NK-92 (cell line): Measurements from ENCODE around the gene PDE8B.

Source experiments
- DNase-seq: peaks from one replicate; lab custom pipeline; 2025; ENCODE audit not compliant: unreplicated experiment; lab: John Stamatoyannopoulos, UW

The PDE8B gene, protein sequence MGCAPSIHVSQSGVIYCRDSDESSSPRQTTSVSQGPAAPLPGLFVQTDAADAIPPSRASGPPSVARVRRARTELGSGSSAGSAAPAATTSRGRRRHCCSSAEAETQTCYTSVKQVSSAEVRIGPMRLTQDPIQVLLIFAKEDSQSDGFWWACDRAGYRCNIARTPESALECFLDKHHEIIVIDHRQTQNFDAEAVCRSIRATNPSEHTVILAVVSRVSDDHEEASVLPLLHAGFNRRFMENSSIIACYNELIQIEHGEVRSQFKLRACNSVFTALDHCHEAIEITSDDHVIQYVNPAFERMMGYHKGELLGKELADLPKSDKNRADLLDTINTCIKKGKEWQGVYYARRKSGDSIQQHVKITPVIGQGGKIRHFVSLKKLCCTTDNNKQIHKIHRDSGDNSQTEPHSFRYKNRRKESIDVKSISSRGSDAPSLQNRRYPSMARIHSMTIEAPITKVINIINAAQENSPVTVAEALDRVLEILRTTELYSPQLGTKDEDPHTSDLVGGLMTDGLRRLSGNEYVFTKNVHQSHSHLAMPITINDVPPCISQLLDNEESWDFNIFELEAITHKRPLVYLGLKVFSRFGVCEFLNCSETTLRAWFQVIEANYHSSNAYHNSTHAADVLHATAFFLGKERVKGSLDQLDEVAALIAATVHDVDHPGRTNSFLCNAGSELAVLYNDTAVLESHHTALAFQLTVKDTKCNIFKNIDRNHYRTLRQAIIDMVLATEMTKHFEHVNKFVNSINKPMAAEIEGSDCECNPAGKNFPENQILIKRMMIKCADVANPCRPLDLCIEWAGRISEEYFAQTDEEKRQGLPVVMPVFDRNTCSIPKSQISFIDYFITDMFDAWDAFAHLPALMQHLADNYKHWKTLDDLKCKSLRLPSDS

DNA sequence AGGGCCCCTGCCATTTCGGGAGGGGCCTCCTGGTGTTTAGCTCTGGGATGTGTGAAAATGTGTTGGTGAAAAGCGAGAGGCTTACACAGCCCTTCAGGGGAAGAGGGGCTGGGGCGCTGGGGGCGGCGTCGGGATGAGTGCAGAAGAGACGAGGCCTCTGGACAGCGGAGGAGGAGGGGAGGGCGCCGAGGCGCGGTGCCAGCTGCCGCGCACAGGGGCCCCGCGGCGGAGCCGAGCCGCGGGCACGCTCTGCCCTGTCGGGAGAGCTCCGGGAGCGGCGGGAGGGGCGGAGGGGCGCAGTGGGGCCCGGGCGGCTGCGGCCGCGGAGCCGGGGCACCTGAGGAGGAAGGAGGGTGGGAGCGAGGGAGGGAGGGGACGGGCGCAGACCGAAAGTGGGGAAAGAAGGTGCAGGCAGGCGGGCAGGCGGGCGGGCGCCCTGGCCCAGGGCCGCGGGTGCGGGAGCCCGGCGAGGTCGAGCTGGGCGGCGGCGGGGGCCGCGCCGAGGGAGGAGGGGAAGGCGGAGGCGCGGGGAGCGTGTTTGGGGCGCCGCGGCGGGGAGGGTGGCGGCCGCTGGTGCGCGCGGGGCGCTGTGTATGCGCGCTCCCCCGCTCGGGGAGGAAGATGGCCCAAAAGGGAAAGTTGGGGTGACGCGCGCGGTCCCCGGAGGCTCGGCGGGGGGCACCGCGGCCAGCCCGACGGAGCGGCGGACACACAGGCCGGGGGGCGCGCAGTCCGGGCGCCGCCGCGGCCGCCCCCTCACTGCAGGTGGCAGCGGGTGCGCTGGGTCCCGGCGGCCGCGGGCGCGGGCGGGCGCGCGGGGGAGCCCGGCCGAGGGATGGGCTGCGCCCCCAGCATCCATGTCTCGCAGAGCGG, at the start of gene PDE8B:
PDE8B (plus strand) TSS at position 590 of the 873 bp plus-strand sequence; CDS start at position 836, 246 bp downstream.
- no peak for DNase-seq

GRCh38 chr5:77163453-77163852, 47.0 kb upstream of the PDE8B start:
- no peak for DNase-seq

DNA sequence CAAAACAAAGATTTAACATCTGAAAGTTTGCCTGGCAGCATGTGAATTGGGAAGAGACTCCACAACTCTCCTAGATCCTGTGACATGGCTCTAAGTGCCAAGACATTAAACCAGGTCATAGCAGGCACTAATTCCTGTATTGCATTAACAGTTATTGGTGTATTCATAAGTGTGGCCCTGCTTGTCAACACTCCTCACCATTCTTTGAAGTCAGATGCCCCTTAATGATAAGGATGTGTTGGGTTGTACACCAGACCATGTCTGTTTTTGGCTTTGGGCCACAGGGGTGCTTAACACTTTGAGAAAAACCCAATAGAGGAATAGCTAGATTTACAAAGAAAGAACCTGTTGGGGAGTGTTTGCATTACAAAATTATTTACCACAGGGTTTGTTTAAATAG, 43.4 kb upstream of the PDE8B start:
- no peak for DNase-seq

DNA sequence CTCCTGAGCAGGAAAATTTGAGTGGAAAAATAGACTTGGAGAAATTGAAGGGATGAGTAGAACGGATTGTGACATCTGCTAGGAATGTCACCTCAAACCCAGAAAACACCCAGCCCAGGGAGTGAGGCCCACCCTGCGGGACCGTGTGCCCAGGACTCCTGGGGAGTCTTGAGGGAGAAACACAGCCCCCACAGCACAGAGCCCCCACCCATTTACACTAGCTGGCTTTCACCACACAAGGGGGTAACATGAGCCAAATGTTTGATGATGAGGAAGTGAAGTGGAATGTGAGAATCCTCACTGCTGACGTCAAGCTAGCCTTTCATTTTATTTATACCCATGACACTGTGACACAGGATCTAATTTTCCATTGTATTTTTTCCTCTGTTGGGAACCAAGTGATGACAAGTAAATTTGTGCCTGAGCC, 42.8 kb upstream of the PDE8B start:
- DNase-seq: no peak

GRCh38 chr5:77168161-77168878, 42.2 kb upstream of the PDE8B start:
- no peak for DNase-seq

- no peak for DNase-seq
Observed at GRCh38 chr5:77168879-77169244, 41.6 kb upstream of the PDE8B start.

DNA sequence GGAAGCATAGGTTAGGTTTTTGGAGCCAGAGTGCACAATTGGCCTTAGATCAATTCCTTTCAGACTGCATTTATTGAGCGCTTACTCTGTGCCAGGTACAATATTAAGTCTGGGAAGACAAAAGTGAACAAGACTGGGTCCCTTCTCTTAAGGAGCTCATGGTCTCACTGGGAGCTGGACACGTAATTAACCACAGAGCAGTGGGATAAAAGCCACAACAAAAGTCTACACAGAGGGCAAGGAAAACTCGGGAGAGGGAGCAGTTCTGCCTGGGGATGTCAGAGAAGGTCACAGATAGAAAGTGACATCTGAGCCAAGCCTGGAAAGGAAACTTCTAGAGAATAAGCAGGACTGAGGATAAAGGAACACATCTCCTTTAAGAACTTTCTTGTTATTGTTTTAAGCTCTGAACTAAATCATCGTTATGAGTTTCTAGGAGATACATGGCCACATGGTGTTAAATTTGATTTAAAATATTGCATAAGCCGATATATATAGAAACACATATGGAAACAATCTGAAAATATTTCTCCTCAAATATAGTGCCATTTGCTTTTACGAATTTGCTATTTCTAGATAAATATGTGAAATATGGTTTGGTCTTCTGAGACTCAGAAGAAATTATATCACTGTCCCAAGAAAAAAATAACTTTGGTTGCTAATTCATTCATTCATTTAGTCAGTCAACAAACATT, 40.1 kb upstream of the PDE8B start:
- DNase-seq: no peak

DNA sequence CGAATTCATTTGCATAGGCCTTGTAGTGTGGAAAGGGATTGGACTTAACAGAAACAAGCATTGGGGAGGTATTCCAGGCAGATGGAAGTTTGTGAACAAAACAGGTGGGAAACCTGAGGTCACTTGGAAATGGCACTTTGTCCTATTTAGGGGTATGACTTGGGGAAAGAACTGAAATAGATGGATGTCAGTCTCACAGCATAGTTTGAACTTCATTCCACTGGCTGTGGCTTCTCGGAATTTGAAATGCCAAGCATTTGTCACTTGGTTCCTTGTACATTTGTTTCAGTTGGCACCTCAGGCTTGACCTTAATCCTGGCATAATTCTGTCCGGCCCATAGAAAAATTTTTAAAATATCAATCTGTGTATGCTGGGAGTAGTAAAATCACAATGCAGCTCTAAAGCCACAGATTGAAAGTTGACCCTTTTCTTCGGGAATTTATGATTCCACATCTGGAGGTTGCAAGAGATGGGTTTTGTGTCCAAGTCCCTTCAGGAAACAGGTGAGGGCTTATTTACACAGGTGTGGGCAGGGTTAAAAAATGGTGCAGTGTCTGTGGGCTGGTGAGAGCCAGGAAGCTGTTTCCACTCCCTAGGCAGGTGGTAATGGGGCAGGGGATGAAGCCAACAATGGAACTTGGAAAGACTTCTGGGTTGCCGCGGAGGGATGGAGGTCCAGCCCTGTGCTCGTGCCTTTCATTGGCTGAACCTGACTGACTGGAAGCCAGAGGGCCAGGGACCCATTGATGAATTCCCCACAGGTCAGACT, 39.2 kb upstream of the PDE8B start:
- no peak for DNase-seq

GRCh38 chr5:77172713-77173328, 37.7 kb upstream of the PDE8B start:
- DNase-seq: no peak

DNA sequence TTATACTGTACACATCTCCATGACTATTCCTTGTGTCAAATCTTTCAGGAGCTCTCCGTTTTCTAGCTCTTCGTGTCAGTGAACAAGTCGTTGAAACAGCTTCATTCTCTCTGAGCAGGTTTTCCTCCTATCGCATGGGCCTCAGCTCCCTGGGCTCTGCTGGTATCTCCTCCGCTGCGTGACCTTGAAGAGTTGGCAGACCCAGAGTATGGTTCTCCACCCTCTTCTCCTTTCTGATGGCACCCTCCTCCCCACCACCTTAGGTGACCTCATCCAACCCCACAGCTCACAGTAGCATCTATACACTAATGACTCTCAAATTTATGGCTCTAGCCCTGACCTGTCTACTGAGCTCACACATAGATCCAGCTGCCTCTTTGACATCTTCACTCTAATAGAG, 36.0 kb upstream of the PDE8B start:
- DNase-seq: no peak

GRCh38 chr5:77175231-77175630, 35.2 kb upstream of the PDE8B start:
- no peak for DNase-seq

GRCh38 chr5:77176429-77176828, 34.1 kb upstream of the PDE8B start:
- DNase-seq: no peak

DNA sequence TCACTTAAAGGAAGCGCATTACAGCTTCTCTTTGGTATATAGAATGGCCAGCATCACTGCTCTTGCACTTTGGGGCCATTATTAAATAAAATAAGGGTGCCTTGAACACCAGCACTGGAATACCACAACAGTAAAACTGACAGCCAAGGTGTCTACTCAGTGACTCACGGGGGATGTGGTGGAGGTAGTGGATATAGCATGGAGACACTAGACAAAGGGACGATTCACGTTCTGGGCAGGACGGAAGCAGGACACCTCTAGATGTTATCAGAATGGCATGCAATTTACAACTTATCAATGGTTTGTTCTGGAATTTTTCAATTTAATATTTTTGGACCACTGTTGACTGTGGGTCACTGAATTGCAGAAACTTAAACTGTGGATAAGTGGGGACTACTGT, 32.9 kb upstream of the PDE8B start:
- no peak for DNase-seq

DNA sequence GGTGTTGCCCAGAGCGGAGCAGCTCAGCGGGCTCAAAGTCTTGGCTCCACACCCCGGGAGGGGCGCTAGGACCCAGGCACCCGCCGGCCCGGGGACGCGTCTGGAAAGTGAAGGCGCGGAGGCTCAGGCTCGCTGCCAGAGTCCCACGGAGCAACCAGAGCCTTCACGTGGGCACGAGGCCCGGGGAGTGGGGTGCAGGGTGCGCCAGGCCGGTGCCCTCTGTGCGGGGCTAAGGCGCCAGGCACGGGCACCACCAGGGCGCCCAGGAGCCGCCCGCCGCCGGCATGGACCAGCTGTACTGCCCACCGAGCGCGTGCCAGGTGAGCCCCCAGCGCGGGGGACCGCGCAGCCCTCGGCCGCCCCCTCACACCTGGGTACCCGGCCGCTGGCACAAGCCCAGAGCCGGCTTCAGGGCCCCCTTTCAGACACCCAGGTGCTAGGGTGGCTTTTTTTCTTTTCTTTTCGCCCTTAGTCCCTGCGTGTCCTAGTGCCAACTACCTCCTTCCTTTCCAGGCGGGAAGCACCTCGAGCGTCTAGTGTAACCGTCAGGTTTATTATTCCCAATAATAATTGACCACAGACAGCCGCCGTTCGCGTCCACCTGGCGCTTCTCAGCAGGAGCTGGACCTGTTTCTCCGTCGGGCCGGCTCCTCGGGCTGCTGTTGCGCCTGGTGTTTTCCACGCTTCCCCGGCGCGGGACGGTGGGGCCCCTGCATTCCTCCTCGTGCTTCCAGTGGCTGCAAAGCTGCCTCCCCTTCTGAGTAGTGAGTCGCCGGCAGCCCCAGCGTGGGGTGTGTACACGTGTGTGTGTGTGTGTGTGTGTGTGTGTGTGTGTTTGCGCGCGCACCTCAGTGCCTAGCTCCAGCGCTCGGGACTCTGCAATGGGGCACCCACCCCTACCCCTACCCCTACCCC, 30.1 kb upstream of the PDE8B start:
- DNase-seq: no peak

DNA sequence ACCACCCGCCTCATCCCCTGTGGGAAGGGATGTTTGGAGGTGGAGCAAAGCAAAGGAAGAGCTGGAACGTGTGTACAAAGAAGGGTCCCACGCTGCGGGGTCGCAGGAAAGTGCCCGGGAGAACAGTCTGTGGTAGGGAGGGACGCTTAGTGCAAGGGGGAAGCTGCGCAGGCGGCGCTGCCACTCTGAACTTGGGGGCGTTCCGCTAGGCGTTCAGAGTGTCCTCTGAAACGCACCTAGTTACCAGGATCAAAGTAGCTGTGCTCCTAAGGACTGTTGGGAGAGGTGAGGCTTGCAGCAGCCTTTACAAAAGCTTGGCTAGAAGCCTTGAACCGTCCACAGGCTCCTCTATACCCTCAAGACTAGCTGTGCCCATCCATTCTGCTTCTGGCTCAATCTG, 29.3 kb upstream of the PDE8B start:
- DNase-seq: no peak

- DNase-seq: no peak
Observed at GRCh38 chr5:77181596-77182304, 28.7 kb upstream of the PDE8B start.

- DNase-seq: no peak
Observed at GRCh38 chr5:77182367-77182766, 28.1 kb upstream of the PDE8B start.
